IMR-90 (cell line): ENCODE data around the gene DUOX1. TPM values are rescaled to one million over a fixed set of nuclear protein-coding genes. Genes with fewer than 3 reads are reported as not detected.

Experiments used
- ATAC-seq: fragments of 200-7000 bp; cut with Tn5 transposase; 2 replicates; pipeline ENCODE4 v1.9.1; 2020; ENCODE audit warnings: low read depth, mild to moderate bottlenecking, moderate library complexity
- BruUV-seq: library from RNA; stranded (reverse); fragments of 400-500 nt; replicated peaks from 2 replicates; lab custom pipeline; 2021; lab: Mats Ljungman, UMichigan
- CTCF ChIA-PET: fragments of 300-600 bp; formaldehyde crosslinking; extraction: SDS; loops from one replicate; lab custom pipeline; 2021; ENCODE audit warnings: antibody characterized with exemption; lab: Yijun Ruan, JAX
- POLR2A ChIA-PET: fragments of 300-600 bp; sonication (Branson Sonifier 250); formaldehyde crosslinking; loops from one replicate; lab custom pipeline; 2022; ENCODE audit warnings: antibody characterized with exemption; ENCODE audit not compliant: unreplicated experiment; lab: Charles Lee
- DNase-seq: peaks from one replicate; pipeline ENCODE4 v3.0.0; 2013
- H2AFZ ChIP-seq: replicated peaks from 2 replicates; pipeline ENCODE3; 2013; ENCODE audit warnings: low read length, mild to moderate bottlenecking; ENCODE audit not compliant: poor library complexity
- H2AK5ac ChIP-seq: 2 replicates; pipeline ENCODE4 v1.6.1; 2013; ENCODE audit warnings: low read depth, low read length, inconsistent platforms
- H2AK9ac ChIP-seq: replicated peaks from 2 replicates; pipeline ENCODE3; 2013; ENCODE audit warnings: mild to moderate bottlenecking, low read depth, low read length, moderate library complexity; ENCODE audit not compliant: poor library complexity
- H2BK120ac ChIP-seq: 2 replicates; pipeline ENCODE4 v1.6.1; 2013; ENCODE audit warnings: low read depth, low read length, inconsistent platforms
- H2BK15ac ChIP-seq: 3 replicates; pipeline ENCODE4 v1.6.1; 2013; ENCODE audit warnings: low read depth, low read length, inconsistent platforms
- H2BK20ac ChIP-seq: 2 replicates; pipeline ENCODE4 v1.6.1; 2013; ENCODE audit warnings: low read depth, mild to moderate bottlenecking, inconsistent platforms, low read length, moderate library complexity
- H2BK5ac ChIP-seq: 2 replicates; pipeline ENCODE4 v1.6.1; 2013; ENCODE audit warnings: mild to moderate bottlenecking, low read depth, low read length, inconsistent platforms; ENCODE audit not compliant: poor library complexity, severe bottlenecking
- H3K14ac ChIP-seq: replicated peaks from 2 replicates; pipeline ENCODE4 v1.6.1; 2013; ENCODE audit warnings: low read depth, low read length, inconsistent platforms
- H3K18ac ChIP-seq: 2 replicates; pipeline ENCODE4 v1.6.1; 2013; ENCODE audit warnings: low read depth, low read length, control low read depth
- H3K23ac ChIP-seq: 2 replicates; pipeline ENCODE4 v1.6.1; 2013; ENCODE audit warnings: low read depth, low read length, inconsistent platforms
- H3K27ac ChIP-seq: 2 replicates; pipeline ENCODE4 v1.5.1; 2013; ENCODE audit warnings: mild to moderate bottlenecking, control low read depth, low read length; ENCODE audit not compliant: insufficient read depth
- H3K27me3 ChIP-seq: 2 replicates; pipeline ENCODE4 v1.6.1; 2013; ENCODE audit warnings: low read length; ENCODE audit not compliant: control insufficient read depth, insufficient read depth
- H3K36me3 ChIP-seq: 2 replicates; pipeline ENCODE4 v1.6.1; 2013; ENCODE audit warnings: low read length, mixed read lengths; ENCODE audit not compliant: control insufficient read depth, insufficient read depth
- H3K4ac ChIP-seq: 2 replicates; pipeline ENCODE4 v1.6.1; 2013; ENCODE audit warnings: low read depth, low read length, inconsistent platforms
- H3K4me1 ChIP-seq: 2 replicates; pipeline ENCODE4 v1.6.1; 2013; ENCODE audit warnings: low read length, mixed read lengths; ENCODE audit not compliant: control insufficient read depth, insufficient read depth
- H3K4me2 ChIP-seq: 2 replicates; pipeline ENCODE4 v1.6.1; 2013; ENCODE audit warnings: low read depth, mild to moderate bottlenecking, control low read depth, low read length, moderate library complexity
- H3K4me3 ChIP-seq: 2 replicates; pipeline ENCODE4 v1.5.1; 2013; ENCODE audit warnings: low read depth, mild to moderate bottlenecking, control low read depth, low read length, moderate library complexity; ENCODE audit not compliant: insufficient read depth
- H3K56ac ChIP-seq: 2 replicates; pipeline ENCODE4 v1.6.1; 2013; ENCODE audit warnings: low read length, inconsistent platforms; ENCODE audit not compliant: insufficient read depth; ENCODE audit errors: extremely low read depth
- H3K79me1 ChIP-seq, 2 experiments: 2 replicates each; pipeline ENCODE4 v1.6.1; 2013; ENCODE audit warnings: low read length in 2 of 2, inconsistent platforms in 1 of 2, low read depth in 1 of 2
- H3K9ac ChIP-seq: 2 replicates; pipeline ENCODE4 v1.6.1; 2013; ENCODE audit warnings: low read depth, low read length, control low read depth
- H3K9me1 ChIP-seq: 2 replicates; pipeline ENCODE4 v1.6.1; 2013; ENCODE audit warnings: low read length, inconsistent platforms; ENCODE audit not compliant: insufficient read depth
- H3K9me3 ChIP-seq: 2 replicates; pipeline ENCODE4 v1.6.1; 2013; ENCODE audit warnings: low read length; ENCODE audit not compliant: control insufficient read depth, insufficient read depth
- H4K20me1 ChIP-seq: 2 replicates; pipeline ENCODE4 v1.6.1; 2013; ENCODE audit warnings: low read length, inconsistent platforms; ENCODE audit not compliant: insufficient read depth
- H4K5ac ChIP-seq: 2 replicates; pipeline ENCODE4 v1.6.1; 2013; ENCODE audit warnings: mild to moderate bottlenecking, low read depth, low read length, control low read depth
- H4K8ac ChIP-seq, 2 experiments: 2 replicates each; pipeline ENCODE4 v1.6.1; 2013; ENCODE audit warnings: low read depth in 2 of 2, low read length in 2 of 2, control low read depth in 1 of 2, inconsistent platforms in 1 of 2
- H4K91ac ChIP-seq: 2 replicates; pipeline ENCODE4 v1.6.1; 2013; ENCODE audit warnings: low read depth, low read length, inconsistent platforms; ENCODE audit not compliant: insufficient read depth
- ELK1 ChIP-seq: fragments of 150-350 bp; IDR thresholded peaks from 2 replicates; pipeline ENCODE4 v1.6.1; 2016; ENCODE audit warnings: low read depth, mild to moderate bottlenecking, low read length, moderate library complexity, borderline replicate concordance
- MAFK ChIP-seq: IDR thresholded peaks from 2 replicates; pipeline ENCODE4 v1.6.1; 2012; ENCODE audit warnings: low read depth, low read length, improper control_type of control experiment
- MXI1 ChIP-seq: IDR thresholded peaks from 2 replicates; pipeline ENCODE4 v1.6.1; 2012; ENCODE audit warnings: low read depth, mild to moderate bottlenecking, low read length, moderate library complexity, borderline replicate concordance
- NFE2L2 ChIP-seq: fragments of 150-350 bp; IDR thresholded peaks from 2 replicates; pipeline ENCODE4 v1.6.1; 2016; ENCODE audit warnings: low read depth, mild to moderate bottlenecking, low read length
- WGBS, 2 experiments: methylation state at CpG; one replicate each; pipeline versions ENCODE4 v1.1.5 to v1.1.7; 2013; ENCODE audit warnings: missing lambda C conversion rate in 2 of 2; ENCODE audit not compliant: insufficient read length in 1 of 2; ENCODE audit errors: extremely low coverage in 2 of 2; 5-methylcytosine and 5-hydroxymethylcytosine counted together
- dilution Hi-C: fragments of 300-500 bp; cut with HindIII; formaldehyde crosslinking; loops from one replicate; pipeline ENCODE4 v1.14.3; 2018; ENCODE audit warnings: low sequenced_read_pairs; ENCODE audit not compliant: unreplicated experiment
- in situ Hi-C: fragments of 300-500 bp; cut with MboI; formaldehyde crosslinking; loops from 3 replicates; pipeline ENCODE4 v1.14.3; 2019; ENCODE audit warnings: low sequenced_read_pairs, inconsistent platforms, mixed read lengths
- intact Hi-C: fragments of 100-400 bp; cut with micrococcal nuclease; formaldehyde crosslinking; loops from 2 replicates; pipeline ENCODE4 v1.10.0; 2022
- polyA plus RNA-seq, 3 experiments: library from polyadenylated mRNA; depleted of rRNA; stranded (reverse); fragments of >200 nt; gene quantifications; 2 replicates each; pipeline ENCODE4 v1.2.3, GENCODE V29; 2012; ENCODE audit warnings: low replicate concordance in 1 of 3
- total RNA-seq: library from RNA; depleted of rRNA; stranded (reverse); fragments of >200 nt; gene quantifications from 2 replicates; pipeline ENCODE4 v1.2.3, GENCODE V29; 2012

DUOX1 gene
- total and polyA plus RNA-seq, 2 of the 4 experiments (the other 2 are of a cell fraction): not detected

GRCh38 chr15:45118996-45119395 lies 10.8 kb upstream of the DUOX1 start:
- in situ Hi-C loops: no loop called here
- Histone ChIP-seq H2BK20ac (no peak overlapping the region), H3K4ac (no peak overlapping the region), H3K36me3 (no peaks in the 10 kb centered on the region), H3K4me1 (peaks cover 3% of the 10 kb centered on the region), H3K79me1 (no peaks in the 10 kb centered on the region), H3K9ac (no peak overlapping the region), H3K27ac (no peak overlapping the region), H3K14ac (no peak overlapping the region), H4K20me1 (no peaks in the 10 kb centered on the region), H2AK5ac (no peak overlapping the region), H2BK5ac (no peak overlapping the region), H2BK15ac (no peak overlapping the region), H3K56ac (no peak overlapping the region), H3K27me3 (peaks cover 38% of the 10 kb centered on the region), H4K91ac (no peak overlapping the region), H2AFZ (no peak overlapping the region), H3K4me2 (no peak overlapping the region), H2BK120ac (no peak overlapping the region), H3K4me3 (no peak overlapping the region), H3K18ac (no peak overlapping the region), H2AK9ac (no peak overlapping the region), H3K9me1 (no peaks in the 10 kb centered on the region), H4K8ac (no peak overlapping the region), H4K5ac (no peak overlapping the region), H3K23ac (no peak overlapping the region), H3K9me3 (no peaks in the 10 kb centered on the region)
- intact Hi-C loops: loop anchor here (1.0 to 5.0 kb wide), 5 partner anchors 60 to 267 kb away; partner anchors contain the start of gene SORD
- no CpG with 5 or more reads among the region's 5 CpGs for WGBS, 2 experiments
- BruUV-seq: no TSS peak
- ATAC-seq (no peak), DNase-seq (no peak)
- CTCF ChIA-PET: interaction anchor here (1.0 to 1.6 kb wide), 9 partner anchors 8 to 222 kb away, joined by 3 to 16 read pairs (median 11); no protein-coding TSS in a partner anchor
- TF ChIP-seq NFE2L2 (no peak), ELK1 (no peak), MXI1 (no peak), MAFK (no peak)
- POLR2A ChIA-PET: no interaction called here
- dilution Hi-C loops: no loop called here
